HG03060 (cell line): Measurements from ENCODE around the gene TNXB.
"Not testable (repeated sequence)": the region's sequence is repeated elsewhere in the genome, so short reads cannot be mapped to it uniquely, and the experiment has no call there.

Experiments
- ATAC-seq: cut with Tn5 transposase; IDR thresholded peaks from one replicate; pipeline ENCODE4 v1.9.1; 2021; ENCODE audit warnings: low read depth, moderate number of reproducible peaks; ENCODE audit not compliant: unreplicated experiment

Gene TNXB

GRCh38 chr6:32112431-32112980 lies 3.4 kb upstream of the TNXB start:
- no peak for ATAC-seq

GRCh38 chr6:32111424-32112066 lies 2.4 kb upstream of the TNXB start:
- ATAC-seq = no peak

- no peak for ATAC-seq
Observed at GRCh38 chr6:32110632-32111031, 1.5 kb upstream of the TNXB start.

- ATAC-seq = no peak
Observed at GRCh38 chr6:32109765-32110160, 625 bp upstream of the TNXB start.

GRCh38 chr6:32108727-32109113 lies 418 bp downstream of the TNXB start:
- no peak for ATAC-seq

- ATAC-seq = no peak
Observed at GRCh38 chr6:32108094-32108627, 977 bp downstream of the TNXB start.

- no peak for ATAC-seq
Observed at GRCh38 chr6:32107406-32107805, 1.7 kb downstream of the TNXB start.

GRCh38 chr6:32105433-32105832 lies 3.7 kb downstream of the TNXB start:
- ATAC-seq = no peak

- no peak for ATAC-seq
Observed at GRCh38 chr6:32102255-32102654, 6.9 kb downstream of the TNXB start.

- not testable (repeated sequence) for ATAC-seq
Observed at GRCh38 chr6:32100251-32100650, 8.9 kb downstream of the TNXB start.

GRCh38 chr6:32097364-32097763 lies 11.8 kb downstream of the TNXB start:
- no peak for ATAC-seq

- no peak for ATAC-seq
Observed at GRCh38 chr6:32096394-32097258, 12.5 kb downstream of the TNXB start.

- no peak for ATAC-seq
Observed at GRCh38 chr6:32096087-32096393, 13.1 kb downstream of the TNXB start.

GRCh38 chr6:32095338-32096086 lies 13.6 kb downstream of the TNXB start:
- no peak for ATAC-seq

GRCh38 chr6:32092760-32093497 lies 16.2 kb downstream of the TNXB start:
- ATAC-seq = no peak

GRCh38 chr6:32089082-32089828 lies 19.9 kb downstream of the TNXB start:
- ATAC-seq = no peak

- ATAC-seq = no peak
Observed at GRCh38 chr6:32088487-32089049, 20.6 kb downstream of the TNXB start.

- no peak for ATAC-seq
Observed at GRCh38 chr6:32087574-32088486, 21.3 kb downstream of the TNXB start.
